ENCODE data around the gene KCNG2. TPM values are rescaled to one million over a fixed set of nuclear protein-coding genes. Genes with fewer than 3 reads are reported as not detected.

KCNG2 gene
- total and polyA plus RNA-seq, 4 donors, result 0.03 to 0.23 (median 0.08) TPM; not detected in 1

DNA sequence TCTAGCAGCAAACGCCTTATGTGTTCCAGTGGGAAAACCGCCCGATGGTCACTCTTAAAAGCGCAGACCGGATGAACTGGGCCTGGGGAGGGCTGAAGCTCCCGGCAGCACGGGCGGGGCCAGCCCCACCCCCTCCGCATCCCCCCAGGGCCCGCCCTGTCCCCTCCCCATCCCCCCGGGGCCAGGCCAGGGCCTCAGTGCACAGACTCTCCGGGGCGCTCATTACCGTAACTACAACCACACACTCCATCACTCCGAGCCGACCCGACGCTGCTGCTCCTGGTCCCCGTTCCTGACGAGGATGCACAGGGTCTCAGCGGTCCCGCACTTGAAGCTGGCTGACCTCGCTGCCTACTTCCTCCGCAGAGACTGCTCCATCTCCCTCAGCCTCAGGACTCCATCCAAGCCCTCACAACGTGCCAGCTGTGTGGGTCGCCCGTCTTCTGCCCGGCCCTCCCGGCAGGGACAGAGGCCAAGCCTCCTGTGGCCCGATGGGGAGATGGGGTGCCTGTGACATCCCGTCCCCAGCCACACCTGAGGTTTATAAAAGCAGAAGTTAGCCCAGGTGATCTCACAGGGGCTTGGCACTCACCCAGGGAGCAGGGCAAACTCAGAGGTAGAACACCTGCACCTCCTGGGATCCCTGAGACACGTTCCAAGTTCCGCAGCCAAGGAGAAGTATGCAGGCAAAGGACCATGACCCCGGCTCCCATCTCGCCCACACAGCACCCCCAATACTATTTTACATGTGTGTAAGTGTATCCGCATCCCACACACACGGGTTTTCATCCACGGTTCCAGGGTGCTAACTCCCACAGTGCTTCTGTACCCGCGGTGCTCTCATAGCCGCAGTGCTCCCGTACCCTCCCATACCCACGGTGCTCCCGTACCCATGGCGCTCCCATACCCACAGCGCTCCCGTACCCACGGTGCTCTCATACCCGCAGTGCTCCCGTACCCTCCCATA lies 117.7 kb downstream of the KCNG2 start:
- Histone ChIP-seq H3K4me3 (ENCODE audit: low read depth in 1 of 3, low read length in 3 of 3) (no peak overlapping the region), H3K27ac (ENCODE audit: low read depth in 1 of 2, low read length in 2 of 2) (no peak overlapping the region), H3K36me3 (ENCODE audit: control insufficient read depth in 4 of 4, insufficient read depth in 3 of 4, low read depth in 1 of 4, low read length in 3 of 4) (peaks cover 20 to 53% (median 29%) of the 10 kb centered on the region in 4 donors), H3K4me1 (ENCODE audit: control insufficient read depth in 4 of 4, insufficient read depth in 4 of 4, low read length in 3 of 4) (peaks cover 0 to 10% (median 4%) of the 10 kb centered on the region in 4 donors), H3K9ac (ENCODE audit: low read depth in 1 of 2, low read length in 2 of 2) (no peak overlapping the region), H3K9me3 (ENCODE audit: control insufficient read depth in 4 of 4, low read length in 3 of 4) (no peaks in the 10 kb centered on the region), H3K27me3 (ENCODE audit: control insufficient read depth in 4 of 4, insufficient read depth in 4 of 4, low read length in 3 of 4) (no peaks in the 10 kb centered on the region)
- TF ChIP-seq, protein P1, sequence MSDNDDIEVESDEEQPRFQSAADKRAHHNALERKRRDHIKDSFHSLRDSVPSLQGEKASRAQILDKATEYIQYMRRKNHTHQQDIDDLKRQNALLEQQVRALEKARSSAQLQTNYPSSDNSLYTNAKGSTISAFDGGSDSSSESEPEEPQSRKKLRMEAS (IDR thresholded peaks at IDR 0.05), result no peak
- TF ChIP-seq CTCF (IDR thresholded peaks at IDR 0.05; ENCODE audit: low read depth, low read length, missing input control), result no peak
- no peak for TF ChIP-seq YY1 (IDR thresholded peaks at IDR 0.05)
- TF ChIP-seq JUND (IDR thresholded peaks at IDR 0.05), result no peak
- TF ChIP-seq RAD21 (IDR thresholded peaks at IDR 0.05), result no peak
- no peak for TF ChIP-seq TAF1 (conservative IDR thresholded peaks at IDR 0.05)
- peak; percentile 33 for DNase-seq (ENCODE audit: low spot score)
- 94% methylated on average over 50 of the region's 50 CpGs for WGBS

DNA sequence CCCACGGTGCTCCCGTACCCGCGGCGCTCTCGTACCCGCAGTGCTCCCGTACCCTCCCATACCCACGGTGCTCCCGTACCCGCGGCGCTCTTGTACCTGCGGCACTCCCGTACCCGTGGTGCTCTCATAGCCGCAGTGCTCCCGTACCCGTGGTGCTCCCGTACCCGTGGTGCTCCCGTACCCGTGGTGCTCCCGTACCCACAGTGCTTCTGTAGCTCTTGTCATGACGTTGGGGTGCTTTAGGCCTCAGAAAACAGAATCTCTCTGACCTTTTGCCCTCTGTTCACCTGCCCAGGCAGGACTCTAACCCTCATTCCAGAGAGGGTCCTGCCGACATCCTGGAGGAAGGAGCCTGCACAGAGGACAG lies 118.4 kb downstream of the KCNG2 start:
- Histone ChIP-seq H3K27me3 (ENCODE audit: control insufficient read depth in 4 of 4, insufficient read depth in 4 of 4, low read length in 3 of 4) (no peaks in the 10 kb centered on the region), H3K27ac (ENCODE audit: low read depth in 1 of 2, low read length in 2 of 2) (no peak overlapping the region), H3K36me3 (ENCODE audit: control insufficient read depth in 4 of 4, insufficient read depth in 3 of 4, low read depth in 1 of 4, low read length in 3 of 4) (peaks cover 20 to 53% (median 29%) of the 10 kb centered on the region in 4 donors), H3K4me1 (ENCODE audit: control insufficient read depth in 4 of 4, insufficient read depth in 4 of 4, low read length in 3 of 4) (peaks cover 0 to 8% (median 4%) of the 10 kb centered on the region in 4 donors), H3K9me3 (ENCODE audit: control insufficient read depth in 4 of 4, low read length in 3 of 4) (no peaks in the 10 kb centered on the region), H3K9ac (ENCODE audit: low read depth in 1 of 2, low read length in 2 of 2) (no peak overlapping the region), H3K4me3 (ENCODE audit: low read depth in 1 of 3, low read length in 3 of 3) (no peak overlapping the region)
- no peak for DNase-seq (ENCODE audit: low spot score)
- TF ChIP-seq FOXA2 (IDR thresholded peaks at IDR 0.05) (no peak), RAD21 (IDR thresholded peaks at IDR 0.05) (no peak), CTCF (IDR thresholded peaks at IDR 0.05; ENCODE audit: low read depth, low read length, missing input control) (no peak), HNF4G (IDR thresholded peaks at IDR 0.05) (no peak), NR2F2 (IDR thresholded peaks at IDR 0.05) (no peak), RXRA (IDR thresholded peaks at IDR 0.05) (no peak), EGR1 (IDR thresholded peaks at IDR 0.05; ENCODE audit: low read depth in 2 of 2) (no peak), SP1 (IDR thresholded peaks at IDR 0.05) (no peak), TAF1 (conservative IDR thresholded peaks at IDR 0.05) (no peak), GABPA (IDR thresholded peaks at IDR 0.05 in 1 of 2, conservative IDR thresholded peaks at IDR 0.05 in 1 of 2) (no peak), JUND (IDR thresholded peaks at IDR 0.05) (no peak), FOXA1 (IDR thresholded peaks at IDR 0.05) (no peak), REST (IDR thresholded peaks at IDR 0.05) (no peak)
- TF ChIP-seq, protein P2, sequence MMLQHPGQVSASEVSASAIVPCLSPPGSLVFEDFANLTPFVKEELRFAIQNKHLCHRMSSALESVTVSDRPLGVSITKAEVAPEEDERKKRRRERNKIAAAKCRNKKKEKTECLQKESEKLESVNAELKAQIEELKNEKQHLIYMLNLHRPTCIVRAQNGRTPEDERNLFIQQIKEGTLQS (IDR thresholded peaks at IDR 0.05), result no peak
- TF ChIP-seq, protein P1 (IDR thresholded peaks at IDR 0.05), result no peak
- TF ChIP-seq, protein P3, sequence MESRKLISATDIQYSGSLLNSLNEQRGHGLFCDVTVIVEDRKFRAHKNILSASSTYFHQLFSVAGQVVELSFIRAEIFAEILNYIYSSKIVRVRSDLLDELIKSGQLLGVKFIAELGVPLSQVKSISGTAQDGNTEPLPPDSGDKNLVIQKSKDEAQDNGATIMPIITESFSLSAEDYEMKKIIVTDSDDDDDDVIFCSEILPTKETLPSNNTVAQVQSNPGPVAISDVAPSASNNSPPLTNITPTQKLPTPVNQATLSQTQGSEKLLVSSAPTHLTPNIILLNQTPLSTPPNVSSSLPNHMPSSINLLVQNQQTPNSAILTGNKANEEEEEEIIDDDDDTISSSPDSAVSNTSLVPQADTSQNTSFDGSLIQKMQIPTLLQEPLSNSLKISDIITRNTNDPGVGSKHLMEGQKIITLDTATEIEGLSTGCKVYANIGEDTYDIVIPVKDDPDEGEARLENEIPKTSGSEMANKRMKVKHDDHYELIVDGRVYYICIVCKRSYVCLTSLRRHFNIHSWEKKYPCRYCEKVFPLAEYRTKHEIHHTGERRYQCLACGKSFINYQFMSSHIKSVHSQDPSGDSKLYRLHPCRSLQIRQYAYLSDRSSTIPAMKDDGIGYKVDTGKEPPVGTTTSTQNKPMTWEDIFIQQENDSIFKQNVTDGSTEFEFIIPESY (IDR thresholded peaks at IDR 0.05), result no peak
- WGBS, result 80% methylated on average over 26 of the region's 26 CpGs

Measured in liver (tissue), 9 donors.